GM13976 (cell line): ENCODE measurements around the gene ASPA.
"Not testable (repeated sequence)": the region's sequence is repeated elsewhere in the genome, so short reads cannot be mapped to it uniquely, and the experiment has no call there.

Source experiments
- DNase-seq: peaks from one replicate; pipeline ENCODE4 v3.0.0; 2012; ENCODE audit warnings: low spot score
- CTCF ChIP-seq: IDR thresholded peaks from 2 replicates; pipeline ENCODE4 v1.5.1; 2012; ENCODE audit warnings: borderline replicate concordance, mild to moderate bottlenecking; ENCODE audit not compliant: insufficient read depth; ENCODE audit errors: extremely low read depth, missing control alignments, control extremely low read depth
- in situ Hi-C: fragments of 300-500 bp; cut with MboI; formaldehyde crosslinking; loops from one replicate; pipeline ENCODE4 v1.12.0; 2022; ENCODE audit warnings: low sequenced_read_pairs, mixed read lengths, inconsistent platforms; ENCODE audit not compliant: unreplicated experiment

The ASPA gene

GRCh38 chr17:3512505-3513171 is 36.8 kb downstream of the ASPA start:
- no peak for DNase-seq
- in situ Hi-C loops = no loop called here
- TF ChIP-seq CTCF = no peak

DNA sequence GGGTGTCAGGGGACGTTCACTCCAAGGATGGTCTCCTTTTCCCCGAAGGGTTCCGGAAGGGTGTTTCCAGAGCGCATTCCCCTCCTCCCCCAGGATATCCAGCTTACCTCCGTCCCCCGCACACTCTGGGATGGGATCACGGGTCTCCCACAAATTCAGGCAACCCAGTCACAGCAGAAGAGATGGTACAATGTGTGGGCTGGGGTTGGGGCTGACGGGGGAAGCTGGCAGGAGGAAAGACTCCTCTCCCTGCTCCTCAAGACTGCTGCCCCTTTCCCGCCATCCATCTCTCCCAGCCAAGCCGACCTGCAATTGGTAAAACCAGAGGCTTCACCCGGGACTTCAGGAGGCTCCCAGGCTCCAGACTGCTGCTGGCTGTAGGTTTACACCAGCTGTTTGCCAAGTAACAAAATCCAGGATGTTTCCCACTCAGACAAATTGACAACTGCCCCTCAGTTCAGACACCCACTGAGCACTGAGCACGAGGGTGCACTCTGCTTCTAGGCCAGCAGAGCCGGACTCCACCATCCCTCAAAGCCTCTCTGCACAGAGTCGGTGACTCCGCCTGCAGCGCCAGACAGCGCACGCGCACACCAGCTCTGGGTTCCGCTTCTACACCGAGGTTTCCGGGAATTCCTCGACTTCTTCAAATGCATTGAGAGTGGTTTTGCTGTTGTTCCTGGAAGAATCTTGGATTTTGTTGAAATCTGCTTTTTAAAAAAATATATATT is 37.7 kb downstream of the ASPA start:
- DNase-seq = no peak
- in situ Hi-C loops = no loop called here
- no peak for TF ChIP-seq CTCF

- DNase-seq, in situ Hi-C loops: not testable (repeated sequence)
Observed at GRCh38 chr17:3514167-3514566, 38.4 kb downstream of the ASPA start.

- DNase-seq = no peak
- no peak for TF ChIP-seq CTCF
- in situ Hi-C loops = no loop called here
Observed at GRCh38 chr17:3514873-3515272, 39.1 kb downstream of the ASPA start.

DNA sequence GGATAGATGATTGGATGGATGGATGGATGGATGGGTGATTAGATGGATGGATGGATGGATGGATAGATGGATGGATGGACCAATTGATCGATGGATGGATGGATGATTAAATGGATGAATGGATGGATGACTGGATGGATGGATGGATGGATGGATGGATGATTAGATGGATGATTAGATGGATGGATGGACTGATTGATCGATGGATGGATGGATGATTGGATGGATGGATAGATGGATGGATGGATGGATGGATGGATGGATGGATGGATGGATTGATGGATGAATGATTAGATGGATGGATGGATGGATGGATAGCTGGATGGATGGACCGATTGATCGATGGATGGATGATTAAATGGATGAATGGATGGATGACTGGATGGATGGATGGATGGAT is 43.7 kb downstream of the ASPA start:
- DNase-seq, in situ Hi-C loops: not testable (repeated sequence)

DNA sequence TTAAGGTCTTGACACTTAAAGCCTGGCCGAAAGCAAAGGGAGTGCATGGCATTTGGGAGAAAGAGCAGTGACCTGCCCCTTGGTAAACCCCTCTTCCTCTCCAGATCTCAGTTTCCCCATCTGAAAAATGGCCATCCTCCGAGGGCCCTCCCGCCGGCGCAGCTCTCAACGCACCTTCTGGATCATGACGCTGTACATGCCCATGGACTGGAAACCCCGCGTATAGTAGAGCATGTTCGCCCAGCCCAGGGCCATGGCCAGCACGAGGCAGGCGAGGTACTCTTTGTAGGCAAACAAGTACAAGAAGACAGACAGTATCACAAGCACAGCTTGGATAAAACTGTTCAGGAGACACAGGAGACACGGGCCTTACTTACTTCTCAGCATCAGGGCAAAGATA is 48.2 kb downstream of the ASPA start:
- in situ Hi-C loops = no loop called here
- no peak for DNase-seq

GRCh38 chr17:3526491-3526890 is 50.7 kb downstream of the ASPA start:
- in situ Hi-C loops = no loop called here
- no peak for TF ChIP-seq CTCF

More for the DNA sequence above, 48.2 kb downstream of the ASPA start:
- TF ChIP-seq CTCF = no peak

More at GRCh38 chr17:3526491-3526890, 50.7 kb downstream of the ASPA start:
- DNase-seq = no peak
